Transverse colon (tissue), 4 donors: ENCODE data around the gene KLHL13. TPM values are rescaled to one million over a fixed set of nuclear protein-coding genes. Genes with fewer than 3 reads are reported as not detected.

ENCODE experiments used
- DNase-seq: peaks from one replicate; pipeline ENCODE4 v3.0.0-alpha.2; 2019
- H3K27ac ChIP-seq, 4 donors: fragments of 200-600 bp; sonication (generic); 2 replicates each; pipeline ENCODE4 v1.5.1; 2016 to 2018; ENCODE audit warnings: inconsistent platforms in 4 of 4
- H3K27me3 ChIP-seq: fragments of 200-600 bp; sonication (generic); 2 replicates; pipeline ENCODE4 v1.5.1; 2017; ENCODE audit warnings: inconsistent platforms
- H3K36me3 ChIP-seq, 4 donors: fragments of 200-600 bp; sonication (generic); 2 replicates each; pipeline ENCODE4 v1.5.1; 2017 to 2019; ENCODE audit warnings: inconsistent platforms in 4 of 4
- H3K4me1 ChIP-seq, 4 donors: fragments of 200-600 bp; sonication (generic); 2 replicates each; pipeline ENCODE4 v1.5.1; 2017 to 2020; ENCODE audit warnings: inconsistent platforms in 4 of 4
- H3K4me3 ChIP-seq, 4 donors: fragments of 200-600 bp; sonication (generic); 1 replicate in 1 of 4; 2 replicates in 3 of 4; pipeline versions ENCODE4 v1.5.1 to v1.6.1; 2017 to 2019; ENCODE audit warnings: inconsistent platforms in 4 of 4
- H3K9me3 ChIP-seq, 2 donors: fragments of 200-600 bp; sonication (generic); 2 replicates each; pipeline ENCODE4 v1.5.1; 2017 to 2019; ENCODE audit warnings: inconsistent platforms in 2 of 2
- CTCF ChIP-seq, 5 experiments: fragments of 200-600 bp in 3 of 5; fragments of 450-650 bp in 2 of 5; sonication (generic) in 3 of 5; IDR thresholded peaks; 1 replicate in 2 of 5; 2 replicates in 3 of 5; pipeline ENCODE4 v1.5.1; 2016 to 2017; ENCODE audit warnings: antibody characterized with exemption in 5 of 5, inconsistent platforms in 3 of 5, mild to moderate bottlenecking in 2 of 5, moderate library complexity in 1 of 5
- EP300 ChIP-seq: sonication (generic); formaldehyde crosslinking; IDR thresholded peaks from one replicate; pipeline ENCODE4 v1.6.1; 2017; ENCODE audit warnings: antibody characterized with exemption, low read depth
- POLR2A ChIP-seq: fragments of 450-650 bp; IDR thresholded peaks from one replicate; pipeline ENCODE4 v1.6.1; 2016; ENCODE audit warnings: antibody characterized with exemption, mild to moderate bottlenecking, moderate library complexity
- POLR2AphosphoS5 ChIP-seq, 3 donors: sonication (generic); formaldehyde crosslinking; IDR thresholded peaks; one replicate each; pipeline ENCODE4 v1.6.1; 2016; ENCODE audit warnings: antibody characterized with exemption in 3 of 3
- WGBS, 2 donors: methylation state at CpG; one replicate each; pipeline ENCODE4 v1.1.5; 2018; ENCODE audit warnings: low coverage in 1 of 2; 5-methylcytosine and 5-hydroxymethylcytosine counted together
- in situ Hi-C, 4 donors: fragments of 200-750 bp; cut with MboI; loops; one replicate each; pipeline versions ENCODE4 v1.15.0 to v1.15.1; 2017; ENCODE audit warnings: low sequenced_read_pairs in 3 of 4, low pct_ligation_motif_present in 1 of 4, low pct_unique_long_range_greater_than_20kb in 1 of 4
- intact Hi-C: fragments of 100-400 bp; cut with DNase I; formaldehyde crosslinking; loops from one replicate; pipeline ENCODE4 v1.15.1; 2023; ENCODE audit warnings: low total_unique reads
- total RNA-seq, 4 donors: library from RNA; depleted of rRNA; stranded (reverse); fragments of >200 nt; gene quantifications; one replicate each; pipeline ENCODE4 v1.1.0, GENCODE V29; 2016

KLHL13 gene
- total RNA-seq, 4 donors from 2014 or later, result 0.20 to 7.1 (median 2.7) TPM

- Histone ChIP-seq H3K27ac (no peak overlapping the region), H3K4me3 (no peak overlapping the region), H3K27me3 (no peaks in the 10 kb centered on the region), H3K9me3 (no peaks in the 10 kb centered on the region), H3K4me1 (no peaks in the 10 kb centered on the region), H3K36me3 (no peaks in the 10 kb centered on the region)
- TF ChIP-seq POLR2A (no peak), CTCF (IDR thresholded peaks at IDR 0.05) (no peak), EP300 (no peak), POLR2AphosphoS5 (IDR thresholded peaks at IDR 0.05) (no peak)
- WGBS, 2 donors, result 65% methylated on average over 2 of the region's 2 CpGs; no CpG with 5 or more reads in 1 of the 2 donors
- intact Hi-C loops, result no loop called here
- no peak for DNase-seq
- in situ Hi-C loops, result loop anchor here in 1 of 4 donors (25.0 kb wide), 1 partner anchor 250 kb away; no protein-coding TSS in a partner anchor
Measured at GRCh38 chrX:117987373-117987772, 129.2 kb downstream of the KLHL13 start.

GRCh38 chrX:117985241-117985640, 131.4 kb downstream of the KLHL13 start:
- no peak overlapping the region for H3K4me3 ChIP-seq
- H3K4me1 ChIP-seq, result no peaks in the 10 kb centered on the region
- TF ChIP-seq POLR2AphosphoS5 (IDR thresholded peaks at IDR 0.05) (no peak), CTCF (IDR thresholded peaks at IDR 0.05) (peak in 4 of 5 experiments; percentile 24 to 47 (median 29))
- intact Hi-C loops (no loop called here), in situ Hi-C loops (loop anchor here in 1 of 4 donors (25.0 kb wide), 1 partner anchor 252 kb away; no protein-coding TSS in a partner anchor)
- no peaks in the 10 kb centered on the region for H3K36me3 ChIP-seq
- H3K27ac ChIP-seq, result no peak overlapping the region
- H3K9me3 ChIP-seq, result no peaks in the 10 kb centered on the region
- peak; percentile 42 for DNase-seq
- WGBS, 2 donors, result 45% methylated on average over 1 of the region's 1 CpG; no CpG with 5 or more reads in 1 of the 2 donors
- H3K27me3 ChIP-seq, result no peaks in the 10 kb centered on the region

GRCh38 chrX:117982694-117983392, 133.8 kb downstream of the KLHL13 start:
- intact Hi-C loops, result no loop called here
- no peaks in the 10 kb centered on the region for H3K9me3 ChIP-seq
- in situ Hi-C loops, result loop anchor here in 1 of 4 donors (25.0 kb wide), 1 partner anchor 254 kb away; no protein-coding TSS in a partner anchor
- no peaks in the 10 kb centered on the region for H3K27me3 ChIP-seq
- WGBS, 2 donors, result 70 to 83% methylated on average over 3 to 4 of the region's 4 CpGs
- no peak overlapping the region for H3K27ac ChIP-seq
- TF ChIP-seq POLR2A, result no peak
- DNase-seq, result no peak
- H3K4me1 ChIP-seq, result peaks cover 0 to 4% (median 0%) of the 10 kb centered on the region in 4 donors
- no peak overlapping the region for H3K4me3 ChIP-seq
- H3K36me3 ChIP-seq, result no peaks in the 10 kb centered on the region

GRCh38 chrX:117978402-117978801, 138.2 kb downstream of the KLHL13 start:
- peaks cover 0 to 4% (median 0%) of the 10 kb centered on the region in 4 donors for H3K4me1 ChIP-seq
- intact Hi-C loops (no loop called here), in situ Hi-C loops (loop anchor here in 1 of 4 donors (25.0 kb wide), 1 partner anchor 259 kb away; no protein-coding TSS in a partner anchor)
- no peaks in the 10 kb centered on the region for H3K36me3 ChIP-seq
- DNase-seq, result no peak
- TF ChIP-seq EP300 (no peak), CTCF (IDR thresholded peaks at IDR 0.05) (no peak), POLR2AphosphoS5 (IDR thresholded peaks at IDR 0.05) (no peak), POLR2A (no peak)
- WGBS, 2 donors, result 58% methylated on average over 1 of the region's 1 CpG; no CpG with 5 or more reads in 1 of the 2 donors
- H3K4me3 ChIP-seq, result no peak overlapping the region
- H3K27me3 ChIP-seq, result no peaks in the 10 kb centered on the region
- peak overlapping the region in 3 of 4 donors; percentile 14 to 29 (median 24) for H3K27ac ChIP-seq
- no peaks in the 10 kb centered on the region for H3K9me3 ChIP-seq
